SK-N-SH treated with all-trans-retinoic acid at 6 μM for 48 hours (cell line): Measurements from ENCODE around the gene RORB.
A peak's percentile ranks its signal among the peaks of the same experiment; 100 is the strongest.

Experiments used
- ATAC-seq: fragments of 200-7000 bp; cut with Tn5 transposase; 3 replicates; pipeline ENCODE4 v1.9.1; 2020; ENCODE audit warnings: mild to moderate bottlenecking, moderate library complexity
- BACH2 ChIP-seq: fragments of 250-450 bp; sonication (Bioruptor Pico); IDR thresholded peaks from 2 replicates; pipeline ENCODE4 v1.9.0; 2021; ENCODE audit warnings: mild to moderate bottlenecking, borderline replicate concordance
- CREB5 ChIP-seq: fragments of 250-450 bp; sonication (Bioruptor Pico); IDR thresholded peaks from 2 replicates; pipeline ENCODE4 v1.5.1; 2020; ENCODE audit warnings: low read depth, mild to moderate bottlenecking, moderate library complexity
- CSDC2 ChIP-seq: fragments of 250-450 bp; sonication (Bioruptor Pico); IDR thresholded peaks from 2 replicates; pipeline ENCODE4 v1.5.0; 2020; ENCODE audit warnings: mild to moderate bottlenecking, moderate library complexity
- CSRNP3 ChIP-seq: fragments of 250-450 bp; sonication (Bioruptor Pico); IDR thresholded peaks from 2 replicates; pipeline ENCODE4 v1.5.1; 2021; ENCODE audit warnings: mild to moderate bottlenecking, moderate library complexity
- ESRRG ChIP-seq: fragments of 250-450 bp; sonication (Bioruptor Pico); IDR thresholded peaks from 2 replicates; pipeline ENCODE4 v1.6.1; 2021; ENCODE audit warnings: mild to moderate bottlenecking
- GLIS3 ChIP-seq: fragments of 250-450 bp; sonication (Bioruptor Pico); IDR thresholded peaks from 2 replicates; pipeline ENCODE4 v1.5.0; 2020; ENCODE audit warnings: mild to moderate bottlenecking, moderate library complexity
- ISL1 ChIP-seq: fragments of 250-450 bp; sonication (Bioruptor Pico); IDR thresholded peaks from 2 replicates; pipeline ENCODE4 v2.1.2; 2022; ENCODE audit warnings: mild to moderate bottlenecking, moderate library complexity
- OSR1 ChIP-seq: fragments of 250-450 bp; sonication (Bioruptor Pico); IDR thresholded peaks from 2 replicates; pipeline ENCODE4 v1.8.0; 2022; ENCODE audit warnings: moderate library complexity, mild to moderate bottlenecking, inconsistent platforms
- PPARA ChIP-seq: fragments of 250-450 bp; sonication (Bioruptor Pico); IDR thresholded peaks from 2 replicates; pipeline ENCODE4 v1.5.0; 2020; ENCODE audit warnings: mild to moderate bottlenecking, borderline replicate concordance
- RARB ChIP-seq: fragments of 250-450 bp; sonication (Bioruptor Pico); IDR thresholded peaks from 2 replicates; pipeline ENCODE4 v1.8.0; 2021; ENCODE audit warnings: mild to moderate bottlenecking, moderate library complexity
- SNAI2 ChIP-seq: fragments of 250-450 bp; sonication (Bioruptor Pico); IDR thresholded peaks from 2 replicates; pipeline ENCODE4 v1.5.0; 2020; ENCODE audit warnings: mild to moderate bottlenecking, moderate library complexity
- TCF4 ChIP-seq: fragments of 250-450 bp; sonication (Bioruptor Pico); IDR thresholded peaks from 2 replicates; pipeline ENCODE4 v1.8.0; 2021; ENCODE audit warnings: mild to moderate bottlenecking, moderate library complexity, borderline replicate concordance
- TOX ChIP-seq: fragments of 250-450 bp; sonication (Bioruptor Pico); IDR thresholded peaks from 2 replicates; pipeline ENCODE4 v1.8.0; 2021; ENCODE audit warnings: mild to moderate bottlenecking, moderate library complexity, borderline replicate concordance
- TSHZ2 ChIP-seq: fragments of 250-450 bp; sonication (Bioruptor Pico); IDR thresholded peaks from 2 replicates; pipeline ENCODE4 v1.5.0; 2020; ENCODE audit warnings: mild to moderate bottlenecking, moderate library complexity
- ZC3H10 ChIP-seq: fragments of 250-450 bp; sonication (Bioruptor Pico); IDR thresholded peaks from 2 replicates; pipeline ENCODE4 v1.5.1; 2021; ENCODE audit warnings: mild to moderate bottlenecking, moderate library complexity
- ZFP3 ChIP-seq: fragments of 250-450 bp; sonication (Bioruptor Pico); IDR thresholded peaks from 2 replicates; pipeline ENCODE4 v1.5.0; 2020; ENCODE audit warnings: mild to moderate bottlenecking, moderate library complexity
- ZFP30 ChIP-seq: fragments of 450-650 bp; formaldehyde crosslinking; IDR thresholded peaks from 2 replicates; pipeline ENCODE4 v1.5.0; 2022; ENCODE audit warnings: mild to moderate bottlenecking, moderate library complexity
- ZNF565 ChIP-seq: fragments of 450-650 bp; formaldehyde crosslinking; conservative IDR thresholded peaks from 2 replicates; pipeline ENCODE4 v1.5.0; 2020; ENCODE audit warnings: low read depth, mild to moderate bottlenecking, moderate library complexity
- ZNF70 ChIP-seq: fragments of 450-650 bp; formaldehyde crosslinking; IDR thresholded peaks from 2 replicates; pipeline ENCODE4 v1.5.0; 2020; ENCODE audit warnings: mild to moderate bottlenecking, moderate library complexity
- ZNF8 ChIP-seq: fragments of 450-650 bp; formaldehyde crosslinking; IDR thresholded peaks from 2 replicates; pipeline ENCODE4 v1.5.0; 2020; ENCODE audit warnings: mild to moderate bottlenecking, moderate library complexity
- TF ChIP-seq, protein P1 (sequence below): fragments of 250-450 bp; sonication (Bioruptor Pico); IDR thresholded peaks from 2 replicates; pipeline ENCODE4 v1.8.0; 2021; ENCODE audit warnings: low read depth, mild to moderate bottlenecking, moderate library complexity, borderline replicate concordance
- TF ChIP-seq, protein P2 (sequence below): fragments of 250-450 bp; sonication (Bioruptor Pico); IDR thresholded peaks from 2 replicates; pipeline ENCODE4 v1.8.0; 2020; ENCODE audit warnings: mild to moderate bottlenecking, moderate library complexity, borderline replicate concordance

Gene RORB

GRCh38 chr9:74503219-74503618 lies 6.1 kb downstream of the RORB start:
- TF ChIP-seq PPARA (CRISPR knock-in tag): no peak
- TF ChIP-seq BACH2 (CRISPR knock-in tag): no peak
- no peak for TF ChIP-seq OSR1 (CRISPR knock-in tag)
- TF ChIP-seq ZFP30 (CRISPR knock-in tag): no peak
- TF ChIP-seq, protein P1, sequence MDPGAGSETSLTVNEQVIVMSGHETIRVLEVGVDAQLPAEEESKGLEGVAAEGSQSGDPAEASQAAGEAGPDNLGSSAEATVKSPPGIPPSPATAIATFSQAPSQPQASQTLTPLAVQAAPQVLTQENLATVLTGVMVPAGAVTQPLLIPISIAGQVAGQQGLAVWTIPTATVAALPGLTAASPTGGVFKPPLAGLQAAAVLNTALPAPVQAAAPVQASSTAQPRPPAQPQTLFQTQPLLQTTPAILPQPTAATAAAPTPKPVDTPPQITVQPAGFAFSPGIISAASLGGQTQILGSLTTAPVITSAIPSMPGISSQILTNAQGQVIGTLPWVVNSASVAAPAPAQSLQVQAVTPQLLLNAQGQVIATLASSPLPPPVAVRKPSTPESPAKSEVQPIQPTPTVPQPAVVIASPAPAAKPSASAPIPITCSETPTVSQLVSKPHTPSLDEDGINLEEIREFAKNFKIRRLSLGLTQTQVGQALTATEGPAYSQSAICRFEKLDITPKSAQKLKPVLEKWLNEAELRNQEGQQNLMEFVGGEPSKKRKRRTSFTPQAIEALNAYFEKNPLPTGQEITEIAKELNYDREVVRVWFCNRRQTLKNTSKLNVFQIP (CRISPR knock-in tag): no peak
- TF ChIP-seq GLIS3 (CRISPR knock-in tag): no peak
- no peak for TF ChIP-seq CSDC2 (CRISPR knock-in tag)
- 0 out of 2 replicates have a peak, but pooled peaks have one; percentile 42 for TF ChIP-seq CSRNP3
- no peak for TF ChIP-seq ISL1 (CRISPR knock-in tag)
- TF ChIP-seq, protein P2, sequence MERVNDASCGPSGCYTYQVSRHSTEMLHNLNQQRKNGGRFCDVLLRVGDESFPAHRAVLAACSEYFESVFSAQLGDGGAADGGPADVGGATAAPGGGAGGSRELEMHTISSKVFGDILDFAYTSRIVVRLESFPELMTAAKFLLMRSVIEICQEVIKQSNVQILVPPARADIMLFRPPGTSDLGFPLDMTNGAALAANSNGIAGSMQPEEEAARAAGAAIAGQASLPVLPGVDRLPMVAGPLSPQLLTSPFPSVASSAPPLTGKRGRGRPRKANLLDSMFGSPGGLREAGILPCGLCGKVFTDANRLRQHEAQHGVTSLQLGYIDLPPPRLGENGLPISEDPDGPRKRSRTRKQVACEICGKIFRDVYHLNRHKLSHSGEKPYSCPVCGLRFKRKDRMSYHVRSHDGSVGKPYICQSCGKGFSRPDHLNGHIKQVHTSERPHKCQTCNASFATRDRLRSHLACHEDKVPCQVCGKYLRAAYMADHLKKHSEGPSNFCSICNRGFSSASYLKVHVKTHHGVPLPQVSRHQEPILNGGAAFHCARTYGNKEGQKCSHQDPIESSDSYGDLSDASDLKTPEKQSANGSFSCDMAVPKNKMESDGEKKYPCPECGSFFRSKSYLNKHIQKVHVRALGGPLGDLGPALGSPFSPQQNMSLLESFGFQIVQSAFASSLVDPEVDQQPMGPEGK: no peak
- 0 out of 2 replicates have a peak, but pooled peaks have one; percentile 47 for TF ChIP-seq TSHZ2 (CRISPR knock-in tag)
- TF ChIP-seq ZC3H10: no peak
- TF ChIP-seq CREB5 (CRISPR knock-in tag): no peak
- TF ChIP-seq ZNF70 (CRISPR knock-in tag): no peak
- no peak for TF ChIP-seq RARB
- TF ChIP-seq ZNF565 (CRISPR knock-in tag): no peak
- TF ChIP-seq TCF4 (CRISPR knock-in tag): peak; percentile 60
- TF ChIP-seq SNAI2 (CRISPR knock-in tag): no peak
- no peak for TF ChIP-seq ZFP3 (CRISPR knock-in tag)
- TF ChIP-seq TOX (CRISPR knock-in tag): no peak
- TF ChIP-seq ESRRG (CRISPR knock-in tag): no peak
- no peak for TF ChIP-seq ZNF8 (CRISPR knock-in tag)
- ATAC-seq: no peak

DNA sequence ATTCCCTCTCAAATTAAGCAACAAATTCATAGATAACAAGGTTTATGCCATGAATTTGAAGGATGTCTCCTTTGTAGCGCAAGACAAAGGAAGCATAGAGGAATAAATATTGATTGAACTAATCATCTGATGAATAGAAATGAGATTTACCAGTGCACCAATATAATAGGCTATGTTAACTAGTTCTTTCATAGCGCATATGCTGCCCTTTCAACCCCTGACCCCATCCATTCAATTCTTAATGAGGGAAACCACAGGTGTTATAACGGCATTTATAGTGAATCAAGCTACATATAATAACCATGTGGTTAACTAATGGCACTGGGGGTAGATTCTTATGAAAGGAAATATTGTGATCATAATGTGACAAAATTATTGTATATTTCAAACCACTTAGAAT lies 6.5 kb downstream of the RORB start:
- TF ChIP-seq, protein P2: no peak
- TF ChIP-seq, all 23 proteins: peak for 0
- no peak for ATAC-seq
